Activated CD8-positive, alpha-beta memory T cell treated with anti-CD3 and anti-CD28 coated beads, Interleukin-2, amount 50 U/mL, for 4 hours (primary cell): ENCODE data around the gene NUDT8.
"Not testable (repeated sequence)": the region's sequence is repeated elsewhere in the genome, so short reads cannot be mapped to it uniquely, and the experiment has no call there.

Experiments
- DNase-seq: peaks from one replicate; pipeline ENCODE4 v3.0.0-alpha.2; 2020

Gene NUDT8

GRCh38 chr11:67610302-67610868, 19.4 kb downstream of the NUDT8 start:
- DNase-seq = no peak

- no peak for DNase-seq
These were observed 20.4 kb downstream of the NUDT8 start for GRCh38 chr11:67609316-67609715.

DNA sequence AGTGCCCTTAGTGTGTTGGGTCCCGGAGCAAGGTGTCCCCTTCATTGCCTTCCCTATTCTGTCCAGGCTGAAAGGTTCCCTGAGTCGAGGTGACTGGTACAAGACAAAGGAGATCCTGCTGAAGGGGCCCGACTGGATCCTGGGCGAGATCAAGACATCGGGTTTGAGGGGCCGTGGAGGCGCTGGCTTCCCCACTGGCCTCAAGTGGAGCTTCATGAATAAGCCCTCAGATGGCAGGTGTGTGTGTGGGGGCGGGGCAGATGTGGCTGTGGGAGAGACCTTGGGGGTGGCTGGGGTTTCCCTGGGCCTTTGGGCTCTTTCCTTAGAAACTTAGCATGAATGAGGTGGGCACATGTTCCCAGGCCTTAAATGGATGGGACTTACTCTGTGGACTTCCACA, 21.3 kb downstream of the NUDT8 start:
- DNase-seq = no peak

DNA sequence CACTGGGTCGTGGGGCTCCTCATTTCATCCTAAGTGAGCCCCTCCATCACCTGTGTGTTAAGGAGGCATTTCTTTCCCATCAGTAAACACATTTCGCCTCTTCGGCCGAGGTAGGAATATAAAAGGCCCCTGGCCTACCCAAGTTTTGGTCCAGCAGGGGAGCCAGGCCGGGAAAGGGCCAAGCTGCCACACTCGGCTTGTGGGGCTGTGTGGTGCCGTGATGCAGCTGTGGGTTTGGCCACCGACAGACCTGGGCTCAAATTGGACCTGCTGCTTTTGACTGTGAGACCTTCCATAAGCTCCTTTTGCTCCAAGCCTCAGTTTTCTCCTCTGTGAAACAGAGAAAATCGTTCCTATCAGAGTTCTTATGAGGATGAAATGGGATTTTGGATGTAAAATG, 22.2 kb downstream of the NUDT8 start:
- no peak for DNase-seq

DNA sequence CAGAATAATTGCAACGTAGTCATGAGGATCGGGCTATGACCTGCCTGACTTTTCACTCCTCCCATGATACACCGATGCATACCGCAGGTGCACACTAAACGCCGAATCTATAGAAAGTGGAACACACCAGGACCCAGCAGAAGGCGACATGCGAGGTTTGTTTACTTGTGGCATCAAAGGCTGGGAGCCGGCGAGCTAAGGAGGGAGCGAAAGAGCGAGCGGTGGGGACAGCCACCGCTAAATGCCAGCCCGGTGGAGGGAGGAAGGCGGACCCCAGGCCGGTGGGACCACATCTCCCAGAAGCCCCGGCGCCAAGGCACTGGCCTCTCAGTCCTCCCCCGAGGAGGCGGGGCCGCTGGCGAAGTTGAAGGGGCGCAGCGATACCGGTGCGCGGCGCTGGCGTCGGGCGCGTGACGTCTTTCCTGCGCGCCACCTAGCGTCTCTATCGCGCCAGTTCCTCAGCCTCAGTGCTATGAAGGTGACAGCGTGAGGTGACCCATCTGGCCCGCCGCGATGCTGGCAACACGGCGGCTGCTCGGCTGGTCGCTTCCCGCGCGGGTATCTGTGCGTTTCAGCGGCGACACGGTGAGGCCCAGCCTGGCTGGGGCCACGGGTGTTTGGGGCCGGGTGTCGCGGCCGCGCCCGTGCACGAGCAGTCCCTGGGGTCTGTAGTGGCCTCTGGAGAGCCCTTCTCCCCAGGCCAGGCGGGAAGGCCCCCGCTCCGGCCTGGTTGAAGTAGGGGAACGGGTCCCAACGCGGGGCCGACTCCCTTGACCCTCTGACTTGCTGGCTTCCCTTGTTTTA, 23.0 kb downstream of the NUDT8 start, which contains the start of gene NDUFV1:
Gene NDUFV1, plus strand, starts transcription at position 445 of the 804 bp plus-strand sequence. Its CDS starts 69 bp downstream, at position 514.
- peak; percentile 97 for DNase-seq

GRCh38 chr11:67606093-67606491, 23.6 kb downstream of the NUDT8 start:
- no peak for DNase-seq

- no peak for DNase-seq
These were observed 24.3 kb downstream of the NUDT8 start for GRCh38 chr11:67605231-67606011.

DNA sequence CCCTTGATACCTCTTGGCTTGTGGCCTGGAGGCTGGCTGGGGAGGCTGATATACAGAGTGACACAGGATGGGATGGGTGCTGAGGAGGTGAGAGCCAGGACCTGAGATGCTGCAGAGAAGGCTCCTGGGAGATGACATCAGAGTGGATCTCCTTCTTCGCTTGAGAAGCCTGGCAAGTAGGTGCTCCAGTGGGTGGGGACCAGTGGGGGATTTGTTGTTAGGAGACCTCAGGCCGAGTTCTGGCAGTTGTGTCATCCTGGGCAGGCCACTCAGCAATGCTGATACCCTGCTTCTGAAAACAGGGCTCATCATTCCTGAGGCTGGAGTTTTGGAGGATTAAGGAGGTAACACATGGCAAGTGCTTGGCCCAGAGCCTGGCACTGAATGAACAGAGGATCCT, 24.9 kb downstream of the NUDT8 start:
- no peak for DNase-seq

DNA sequence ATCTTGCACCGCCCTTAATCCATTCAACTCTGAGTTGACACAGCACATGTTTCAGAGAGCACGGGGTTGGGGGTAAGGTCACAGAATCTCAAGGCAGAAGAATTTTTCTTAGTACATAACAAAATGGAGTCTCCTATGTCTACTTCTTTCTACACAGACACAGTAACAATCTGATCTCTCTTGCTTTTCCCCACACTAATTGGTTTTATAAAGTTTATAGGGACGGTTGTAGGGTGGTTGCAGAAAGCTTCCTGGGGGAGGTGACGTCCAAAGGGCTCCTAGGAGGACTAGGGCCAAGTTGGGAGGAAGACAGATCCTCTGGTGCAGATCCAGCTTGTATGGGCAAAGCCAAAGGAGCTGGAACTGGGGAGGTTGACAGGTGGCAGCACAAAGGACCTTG, 25.6 kb downstream of the NUDT8 start:
- not testable (repeated sequence) for DNase-seq

GRCh38 chr11:67601098-67601497, 28.6 kb downstream of the NUDT8 start:
- DNase-seq = no peak

DNA sequence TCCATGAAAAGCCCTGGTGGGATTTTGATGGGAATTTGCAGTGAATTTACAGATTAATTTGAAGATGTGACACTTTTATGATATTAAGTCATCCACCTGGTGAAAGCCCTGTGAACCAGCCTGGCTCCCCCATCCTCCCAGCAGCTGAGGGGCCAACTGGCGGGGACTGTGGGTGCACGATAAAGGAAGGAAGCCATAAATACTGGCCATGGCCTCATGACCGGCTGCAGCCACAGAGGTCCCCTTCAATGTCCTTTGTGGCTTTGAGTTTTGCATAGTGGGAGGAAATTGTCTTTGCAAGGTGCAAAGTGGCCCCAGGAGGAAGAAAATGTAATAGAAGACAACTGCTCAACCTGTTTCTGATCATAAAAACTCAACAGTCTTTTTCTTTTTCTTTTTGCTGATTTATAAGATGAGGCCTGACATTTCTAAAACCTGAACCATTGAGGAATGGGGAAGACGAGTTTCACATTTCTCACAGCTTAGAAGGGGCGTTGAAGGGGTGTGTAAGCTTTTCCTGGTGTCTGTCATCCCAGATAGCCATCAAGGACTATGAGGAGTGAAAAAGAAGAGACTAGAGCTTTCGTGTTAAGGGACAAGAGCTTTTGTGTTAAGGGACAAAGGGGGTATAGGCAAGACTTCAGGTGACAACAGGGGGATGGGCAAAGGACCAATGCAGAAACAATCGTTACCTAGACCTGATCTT, 29.3 kb downstream of the NUDT8 start:
- no peak for DNase-seq

GRCh38 chr11:67599149-67599548, 30.6 kb downstream of the NUDT8 start:
- no peak for DNase-seq

DNA sequence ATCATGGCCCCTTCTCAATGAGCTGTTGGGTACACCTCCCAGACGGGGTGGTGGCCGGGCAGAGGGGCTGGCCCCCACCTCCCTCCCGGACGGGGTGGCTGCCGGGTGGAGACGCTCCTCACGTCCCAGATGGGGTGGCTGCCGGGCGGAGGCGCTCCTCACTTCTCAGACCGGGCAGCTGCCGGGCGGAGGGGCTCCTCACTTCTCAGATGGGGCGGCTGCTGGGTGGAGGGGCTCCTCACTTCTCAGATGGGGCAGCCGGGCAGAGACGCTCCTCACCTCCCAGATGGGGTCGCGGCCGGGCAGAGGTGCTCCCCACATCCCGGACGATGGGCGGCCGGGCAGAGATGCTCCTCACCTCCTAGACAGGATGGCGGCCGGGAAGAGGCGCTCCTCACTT, 31.8 kb downstream of the NUDT8 start:
- DNase-seq = not testable (repeated sequence)

DNA sequence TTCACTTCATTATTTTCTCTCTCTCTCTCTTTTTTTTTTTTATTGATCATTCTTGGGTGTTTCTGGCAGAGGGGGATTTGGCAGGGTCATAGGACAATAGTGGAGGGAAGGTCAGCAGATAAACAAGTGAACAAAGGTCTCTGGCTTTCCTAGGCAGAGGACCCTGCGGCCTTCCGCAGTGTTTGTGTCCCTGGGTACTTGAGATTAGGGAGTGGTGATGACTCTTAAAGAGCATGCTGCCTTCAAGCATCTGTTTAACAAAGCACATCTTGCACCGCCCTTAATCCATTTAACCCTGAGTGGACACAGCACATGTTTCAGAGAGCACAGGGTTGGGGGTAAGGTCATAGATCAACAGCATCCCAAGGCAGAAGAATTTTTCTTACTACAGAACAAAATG, 32.3 kb downstream of the NUDT8 start:
- not testable (repeated sequence) for DNase-seq

GRCh38 chr11:67596753-67597300, 32.9 kb downstream of the NUDT8 start:
- no peak for DNase-seq

GRCh38 chr11:67594480-67594879, 35.3 kb downstream of the NUDT8 start:
- no peak for DNase-seq

- DNase-seq = no peak
These were observed 36.2 kb downstream of the NUDT8 start for GRCh38 chr11:67593565-67593905.

DNA sequence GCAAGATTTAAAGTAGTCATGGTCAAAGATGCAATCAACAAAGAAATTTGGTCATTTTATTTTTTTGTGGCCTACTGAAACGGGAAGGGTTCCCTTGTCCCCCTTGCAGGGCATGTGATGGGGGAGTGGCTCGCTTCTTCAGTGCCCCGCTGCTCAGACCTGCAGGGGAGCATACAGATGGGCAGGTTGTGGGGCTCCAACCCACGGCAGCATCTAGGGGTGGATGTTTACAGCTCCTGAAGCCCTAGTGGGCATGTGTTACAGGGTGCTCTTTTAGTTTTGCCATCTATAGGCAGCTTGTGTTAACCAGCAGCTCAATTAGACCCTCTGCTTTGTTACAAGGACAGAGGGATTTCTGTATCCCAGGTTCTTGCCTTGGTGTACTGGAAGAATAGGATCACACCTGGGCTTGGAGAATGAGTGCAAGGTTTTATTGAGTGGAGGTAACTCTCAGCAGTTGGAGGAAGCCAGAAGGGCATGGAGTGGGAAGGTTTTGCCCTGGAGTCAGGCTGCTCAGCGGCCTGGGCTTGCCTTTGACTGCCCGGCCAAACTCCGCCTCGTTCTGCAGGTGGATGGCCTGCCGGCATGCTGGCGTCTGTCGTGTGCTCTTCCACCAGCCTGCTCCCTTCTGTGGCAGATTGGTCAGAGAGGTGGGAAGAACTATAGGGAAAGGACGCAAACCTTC, 36.7 kb downstream of the NUDT8 start:
- DNase-seq = no peak

- not testable (repeated sequence) for DNase-seq
These were observed 40.8 kb downstream of the NUDT8 start for GRCh38 chr11:67588899-67589415.

DNA sequence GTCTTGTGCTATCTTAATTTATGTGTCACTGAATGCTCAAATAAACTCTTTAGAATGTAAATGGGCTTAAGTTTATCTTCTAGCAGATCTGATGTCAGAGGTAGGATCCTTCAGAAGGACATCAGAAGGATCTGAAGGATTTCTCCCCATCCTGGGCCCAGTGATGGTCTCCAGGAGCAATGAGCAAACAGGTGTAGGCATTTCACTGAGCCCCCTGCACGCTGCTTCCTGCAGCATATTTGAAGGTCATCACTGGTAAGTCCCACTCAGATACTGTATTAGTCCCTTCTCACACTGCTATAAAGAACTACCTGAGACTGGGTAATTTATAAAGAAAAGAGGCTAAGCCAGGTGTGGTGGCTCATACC, 41.6 kb downstream of the NUDT8 start:
- no peak for DNase-seq

DNA sequence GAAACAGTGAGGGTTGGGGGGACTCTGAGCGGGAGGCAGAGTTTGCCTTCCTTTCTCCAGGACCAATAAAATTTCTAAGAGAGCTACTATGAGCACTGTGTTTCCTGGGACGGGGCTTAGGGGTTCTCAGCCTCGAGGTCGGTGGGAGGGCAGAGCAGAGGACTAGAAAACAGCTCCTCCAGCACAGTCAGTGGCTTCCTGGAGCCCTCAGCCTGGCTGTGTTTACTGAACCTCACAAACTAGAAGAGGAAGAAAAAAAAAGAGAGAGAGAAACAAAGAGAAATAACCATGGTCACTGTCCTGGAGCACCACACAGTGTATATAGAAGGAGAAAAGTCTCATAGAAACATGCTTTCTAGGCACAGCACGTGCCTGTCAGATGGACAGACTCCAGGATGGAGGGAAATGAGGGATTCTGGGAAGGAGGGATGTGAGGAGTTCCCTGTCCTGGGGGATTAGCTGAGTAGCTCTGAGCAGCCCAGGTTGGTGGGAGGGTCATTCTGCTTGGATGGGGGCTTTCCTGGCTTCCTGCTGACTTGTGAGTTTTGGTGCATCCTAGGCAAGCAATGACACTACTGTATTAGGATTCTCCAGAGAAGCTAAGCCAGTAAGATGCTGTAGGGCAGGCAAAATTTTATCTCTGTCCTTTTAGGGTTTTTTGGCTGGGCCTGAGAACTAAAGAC, 43.0 kb downstream of the NUDT8 start:
- no peak for DNase-seq

GRCh38 chr11:67585911-67586310, 43.8 kb downstream of the NUDT8 start:
- DNase-seq = no peak
